ENCODE data around the gene ADAMTS16. TPM values are rescaled to one million over a fixed set of nuclear protein-coding genes. Genes with fewer than 3 reads are reported as not detected.

Gene ADAMTS16
- polyA plus RNA-seq, 1 donor = 1.2 TPM

DNA sequence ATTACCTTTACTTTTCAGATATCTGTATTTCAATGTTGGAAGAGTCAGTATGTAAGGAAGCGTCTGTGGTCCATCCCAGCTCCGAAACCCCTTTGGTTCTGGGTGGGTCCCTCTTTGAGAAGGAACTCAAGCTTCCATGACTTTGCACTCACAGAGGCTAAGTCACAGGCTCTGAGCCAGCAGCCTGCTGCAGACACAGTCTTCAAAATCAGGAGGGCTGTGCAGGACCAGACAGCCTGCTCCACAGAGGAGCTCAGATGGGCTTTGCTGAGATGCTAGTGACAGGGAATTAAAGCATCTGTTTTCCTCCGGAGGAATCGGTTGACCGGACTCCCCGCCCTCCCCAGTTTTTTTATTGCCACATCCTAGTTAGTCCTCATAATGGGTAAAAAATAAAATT, 155.9 kb downstream of the ADAMTS16 start:
- H3K4me3 ChIP-seq (ENCODE audit: low read length) = no peak overlapping the region
- H3K36me3 ChIP-seq (ENCODE audit: control insufficient read depth, insufficient read depth, low read length) = no peaks in the 10 kb centered on the region
- no peaks in the 10 kb centered on the region for H3K27me3 ChIP-seq (ENCODE audit: control insufficient read depth, insufficient read depth, low read length)
- no peak overlapping the region for H3K27ac ChIP-seq (ENCODE audit: low read length)
- peaks cover 17% of the 10 kb centered on the region for H3K4me1 ChIP-seq (ENCODE audit: control insufficient read depth, insufficient read depth, low read length)
- DNase-seq = no peak
- no peaks in the 10 kb centered on the region for H3K9me3 ChIP-seq (ENCODE audit: control insufficient read depth, low read depth, low read length)
- WGBS (ENCODE audit: insufficient coverage, low lambda C conversion rate) = no CpG with 5 or more reads among the region's 6 CpGs

DNA sequence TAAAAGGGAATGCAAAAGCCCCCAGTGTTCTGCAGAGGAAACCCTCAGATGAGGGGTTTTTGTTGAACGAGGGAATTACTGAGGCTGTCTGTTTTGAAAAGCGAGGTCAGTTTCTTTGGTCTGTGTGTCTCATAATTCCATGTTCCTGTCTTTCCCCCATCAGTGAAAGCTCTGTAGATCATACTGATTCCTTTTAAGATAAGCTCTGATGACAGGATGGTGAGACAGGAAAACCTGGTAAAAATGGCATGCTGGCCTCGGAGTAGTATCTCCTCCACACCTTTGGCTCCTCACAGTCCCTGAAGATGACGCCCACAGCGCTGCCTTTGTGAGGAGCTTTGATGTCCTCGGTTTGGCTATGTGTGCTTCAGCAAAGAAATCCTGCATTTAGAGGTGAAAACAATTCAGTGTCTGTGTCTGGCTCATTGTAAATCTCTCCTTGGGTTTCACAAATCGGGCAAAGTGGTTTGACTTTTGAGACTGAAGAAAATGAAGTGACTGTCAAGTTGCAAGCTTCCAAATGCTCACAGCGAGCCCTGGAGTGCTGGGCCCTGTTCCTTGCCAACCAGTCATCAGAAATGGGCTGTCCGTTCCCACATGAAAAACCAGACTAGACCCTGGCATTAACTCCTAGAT, 157.4 kb downstream of the ADAMTS16 start:
- 100% methylated on average over 1 of the region's 9 CpGs for WGBS (ENCODE audit: insufficient coverage, low lambda C conversion rate)
- Histone ChIP-seq H3K4me1 (ENCODE audit: control insufficient read depth, insufficient read depth, low read length) (peaks cover 17% of the 10 kb centered on the region), H3K27me3 (ENCODE audit: control insufficient read depth, insufficient read depth, low read length) (no peaks in the 10 kb centered on the region), H3K27ac (ENCODE audit: low read length) (peak overlapping the region; percentile 28), H3K4me3 (ENCODE audit: low read length) (no peak overlapping the region), H3K9me3 (ENCODE audit: control insufficient read depth, low read depth, low read length) (no peaks in the 10 kb centered on the region), H3K36me3 (ENCODE audit: control insufficient read depth, insufficient read depth, low read length) (no peaks in the 10 kb centered on the region)
- DNase-seq = no peak

DNA sequence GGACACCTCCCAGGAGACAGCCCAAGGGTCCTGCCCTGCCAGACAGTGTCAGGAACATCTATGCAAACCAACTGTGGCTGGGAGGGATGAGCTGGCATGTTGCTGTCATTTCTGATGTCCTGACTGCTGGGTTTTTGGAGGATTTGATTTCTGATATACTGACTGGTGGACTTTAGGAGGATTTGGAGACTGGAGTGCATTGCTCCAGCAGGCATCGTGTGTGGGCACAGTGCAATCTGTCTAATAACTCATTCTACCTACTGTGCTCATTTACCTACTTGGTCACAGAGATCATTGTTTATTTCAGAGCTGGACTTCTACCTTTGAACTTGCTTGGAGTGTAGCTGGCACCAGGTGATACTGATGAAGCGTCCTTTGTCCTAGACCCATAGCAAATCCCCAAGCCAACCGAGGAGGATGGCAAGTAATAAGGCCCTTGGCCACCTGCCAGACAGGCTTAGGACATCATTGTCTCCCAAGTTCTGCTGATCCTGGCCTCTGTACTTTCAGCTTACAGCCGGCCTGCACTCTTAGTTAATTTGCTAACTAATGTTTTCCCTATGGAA, 158.0 kb downstream of the ADAMTS16 start:
- DNase-seq = peak; percentile 82 to 94
- peak overlapping the region; percentile 28 for H3K27ac ChIP-seq (ENCODE audit: low read length)
- no peaks in the 10 kb centered on the region for H3K36me3 ChIP-seq (ENCODE audit: control insufficient read depth, insufficient read depth, low read length)
- no peaks in the 10 kb centered on the region for H3K27me3 ChIP-seq (ENCODE audit: control insufficient read depth, insufficient read depth, low read length)
- 36% methylated on average over 2 of the region's 4 CpGs for WGBS (ENCODE audit: insufficient coverage, low lambda C conversion rate)
- H3K9me3 ChIP-seq (ENCODE audit: control insufficient read depth, low read depth, low read length) = peaks cover 3% of the 10 kb centered on the region
- no peak overlapping the region for H3K4me3 ChIP-seq (ENCODE audit: low read length)
- peaks cover 17% of the 10 kb centered on the region for H3K4me1 ChIP-seq (ENCODE audit: control insufficient read depth, insufficient read depth, low read length)

DNA sequence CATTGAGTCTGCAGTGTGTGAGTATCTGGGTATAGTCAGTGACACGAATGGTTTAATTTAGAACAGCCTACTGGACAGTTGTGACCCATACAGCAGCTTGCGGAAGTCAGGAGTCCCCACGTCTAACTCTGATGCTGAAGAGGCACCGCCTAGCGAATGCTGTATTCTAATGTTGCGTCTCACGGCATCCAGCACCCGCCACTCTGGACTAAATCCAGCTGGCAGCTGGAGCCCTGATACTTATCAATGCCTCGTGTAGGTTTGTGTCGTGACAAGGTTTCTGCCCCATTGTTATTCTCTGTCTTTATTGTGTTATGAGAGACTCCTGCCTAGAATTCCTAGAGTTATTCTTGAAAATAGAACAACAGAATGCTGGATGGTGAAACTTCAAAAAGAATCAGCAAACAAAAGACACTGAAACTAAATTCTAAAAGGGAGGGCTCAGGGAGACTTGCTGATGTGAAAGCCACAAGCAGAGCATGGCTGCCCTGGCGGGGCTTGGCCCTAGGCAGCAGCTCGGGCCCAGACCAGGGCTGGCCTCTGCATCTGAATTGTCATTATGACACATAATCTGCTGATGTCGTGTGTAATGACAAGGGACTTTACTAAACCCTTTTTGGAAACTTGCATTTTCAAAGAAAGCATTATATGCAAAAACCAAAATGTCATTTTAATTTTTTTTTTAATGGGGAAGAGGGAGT, 158.9 kb downstream of the ADAMTS16 start:
- no peaks in the 10 kb centered on the region for H3K27me3 ChIP-seq (ENCODE audit: control insufficient read depth, insufficient read depth, low read length)

DNA sequence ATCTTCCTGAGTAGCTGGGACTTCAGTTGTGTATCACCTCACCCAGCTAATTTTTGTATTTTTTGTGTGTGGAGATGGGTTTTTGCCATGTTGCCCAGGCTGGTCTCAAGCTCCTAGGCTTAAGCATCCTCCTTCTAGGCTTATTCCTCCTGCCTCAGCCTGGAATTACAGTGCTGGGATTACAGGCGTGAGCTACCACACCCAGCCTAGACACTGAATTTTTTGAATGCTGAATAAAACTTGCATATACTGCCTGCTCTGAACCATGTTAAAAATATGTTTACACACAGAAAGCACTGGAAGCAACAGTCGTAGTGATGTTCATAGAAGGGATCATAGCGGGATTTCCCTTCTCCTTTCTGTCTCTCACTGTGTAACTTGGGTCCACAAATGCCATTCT, 161.0 kb downstream of the ADAMTS16 start:
- Histone ChIP-seq H3K27ac (ENCODE audit: low read length) (no peak overlapping the region), H3K36me3 (ENCODE audit: control insufficient read depth, insufficient read depth, low read length) (no peaks in the 10 kb centered on the region), H3K4me1 (ENCODE audit: control insufficient read depth, insufficient read depth, low read length) (peaks cover 17% of the 10 kb centered on the region), H3K4me3 (ENCODE audit: low read length) (no peak overlapping the region), H3K27me3 (ENCODE audit: control insufficient read depth, insufficient read depth, low read length) (no peaks in the 10 kb centered on the region), H3K9me3 (ENCODE audit: control insufficient read depth, low read depth, low read length) (peaks cover 8% of the 10 kb centered on the region)
- WGBS (ENCODE audit: insufficient coverage, low lambda C conversion rate) = 100% methylated on average over 1 of the region's 3 CpGs
- DNase-seq = no peak

More for the DNA sequence above, 158.9 kb downstream of the ADAMTS16 start:
- peaks cover 17% of the 10 kb centered on the region for H3K4me1 ChIP-seq (ENCODE audit: control insufficient read depth, insufficient read depth, low read length)
- H3K9me3 ChIP-seq (ENCODE audit: control insufficient read depth, low read depth, low read length) = peaks cover 8% of the 10 kb centered on the region
- no peaks in the 10 kb centered on the region for H3K36me3 ChIP-seq (ENCODE audit: control insufficient read depth, insufficient read depth, low read length)
- no CpG with 5 or more reads among the region's 13 CpGs for WGBS (ENCODE audit: insufficient coverage, low lambda C conversion rate)
- no peak for DNase-seq
- H3K27ac ChIP-seq (ENCODE audit: low read length) = peak overlapping the region; percentile 16
- no peak overlapping the region for H3K4me3 ChIP-seq (ENCODE audit: low read length)

DNA sequence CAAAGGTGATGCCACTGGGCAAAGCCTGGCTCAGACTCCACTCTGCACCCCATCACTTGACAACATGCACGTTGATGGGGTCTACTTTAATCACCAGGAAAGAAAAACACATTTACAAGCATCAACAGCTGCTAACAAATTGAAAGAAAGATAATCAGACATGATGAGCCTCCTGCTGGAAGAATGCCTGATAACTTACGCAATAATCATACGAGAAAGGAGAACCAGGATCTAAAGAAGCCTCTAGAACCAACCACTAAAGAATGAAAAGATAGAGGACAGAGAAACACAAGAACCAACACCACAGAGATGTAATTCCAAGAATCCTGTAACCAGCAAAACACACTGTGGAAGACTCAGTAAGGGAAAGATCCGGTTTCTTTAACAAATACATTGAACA, 162.1 kb downstream of the ADAMTS16 start:
- H3K36me3 ChIP-seq (ENCODE audit: control insufficient read depth, insufficient read depth, low read length) = no peaks in the 10 kb centered on the region
- no peak for DNase-seq
- H3K4me3 ChIP-seq (ENCODE audit: low read length) = no peak overlapping the region
- 86% methylated on average over 2 of the region's 4 CpGs for WGBS (ENCODE audit: insufficient coverage, low lambda C conversion rate)
- H3K9me3 ChIP-seq (ENCODE audit: control insufficient read depth, low read depth, low read length) = peaks cover 8% of the 10 kb centered on the region
- H3K27me3 ChIP-seq (ENCODE audit: control insufficient read depth, insufficient read depth, low read length) = no peaks in the 10 kb centered on the region
- no peak overlapping the region for H3K27ac ChIP-seq (ENCODE audit: low read length)
- H3K4me1 ChIP-seq (ENCODE audit: control insufficient read depth, insufficient read depth, low read length) = peaks cover 17% of the 10 kb centered on the region

DNA sequence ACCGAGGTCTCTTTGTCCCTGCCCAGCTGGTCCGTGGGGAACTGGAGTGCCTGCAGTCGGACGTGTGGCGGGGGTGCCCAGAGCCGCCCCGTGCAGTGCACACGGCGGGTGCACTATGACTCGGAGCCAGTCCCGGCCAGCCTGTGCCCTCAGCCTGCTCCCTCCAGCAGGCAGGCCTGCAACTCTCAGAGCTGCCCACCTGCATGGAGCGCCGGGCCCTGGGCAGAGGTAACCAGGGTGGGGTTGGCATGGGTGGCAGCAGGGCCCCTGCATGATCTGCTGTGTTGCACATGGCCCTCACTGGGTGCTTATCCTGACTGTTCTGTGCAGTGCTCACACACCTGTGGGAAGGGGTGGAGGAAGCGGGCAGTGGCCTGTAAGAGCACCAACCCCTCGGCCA, 163.1 kb downstream of the ADAMTS16 start:
- no peak for DNase-seq
- H3K4me3 ChIP-seq (ENCODE audit: low read length) = no peak overlapping the region
- H3K4me1 ChIP-seq (ENCODE audit: control insufficient read depth, insufficient read depth, low read length) = peaks cover 12% of the 10 kb centered on the region
- WGBS (ENCODE audit: insufficient coverage, low lambda C conversion rate) = no CpG with 5 or more reads among the region's 15 CpGs
- no peaks in the 10 kb centered on the region for H3K36me3 ChIP-seq (ENCODE audit: control insufficient read depth, insufficient read depth, low read length)
- no peak overlapping the region for H3K27ac ChIP-seq (ENCODE audit: low read length)
- no peaks in the 10 kb centered on the region for H3K27me3 ChIP-seq (ENCODE audit: control insufficient read depth, insufficient read depth, low read length)
- H3K9me3 ChIP-seq (ENCODE audit: control insufficient read depth, low read depth, low read length) = peaks cover 8% of the 10 kb centered on the region

DNA sequence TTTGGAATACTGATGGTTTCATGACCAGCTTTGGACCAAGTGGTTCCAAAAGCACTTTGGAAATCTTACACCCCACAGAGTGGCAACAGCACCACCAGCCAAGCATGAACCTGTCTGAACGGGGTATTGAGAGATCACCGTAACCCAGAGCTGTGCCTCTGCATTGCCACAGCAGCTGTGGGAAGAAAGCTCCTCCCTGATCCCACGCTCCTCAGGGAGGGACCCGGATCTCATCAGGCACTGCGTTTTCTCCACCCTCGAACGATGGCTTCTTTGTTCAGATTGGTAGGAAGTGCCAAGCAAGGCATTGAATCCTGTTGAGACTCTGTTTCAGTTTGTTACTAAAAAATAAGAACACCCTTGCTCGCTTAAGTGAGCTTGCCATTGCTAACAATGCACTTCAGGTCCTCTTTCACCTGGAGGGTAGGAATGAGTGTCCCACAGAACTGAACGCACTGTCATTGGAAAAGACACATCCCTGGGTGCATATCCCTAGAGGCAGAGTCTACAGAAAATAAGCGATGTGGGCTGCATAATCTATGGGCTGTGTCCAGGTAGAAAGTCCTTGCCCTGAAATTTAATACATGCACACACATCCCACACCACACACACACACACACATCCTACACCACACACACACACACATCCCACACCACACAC, 164.4 kb downstream of the ADAMTS16 start:
- Histone ChIP-seq H3K9me3 (ENCODE audit: control insufficient read depth, low read depth, low read length) (peaks cover 8% of the 10 kb centered on the region), H3K27ac (ENCODE audit: low read length) (no peak overlapping the region), H3K4me1 (ENCODE audit: control insufficient read depth, insufficient read depth, low read length) (peaks cover under 1% of the 10 kb centered on the region), H3K4me3 (ENCODE audit: low read length) (no peak overlapping the region), H3K27me3 (ENCODE audit: control insufficient read depth, insufficient read depth, low read length) (no peaks in the 10 kb centered on the region), H3K36me3 (ENCODE audit: control insufficient read depth, insufficient read depth, low read length) (no peaks in the 10 kb centered on the region)
- 70% methylated on average over 3 of the region's 10 CpGs for WGBS (ENCODE audit: insufficient coverage, low lambda C conversion rate)
- DNase-seq = no peak

DNA sequence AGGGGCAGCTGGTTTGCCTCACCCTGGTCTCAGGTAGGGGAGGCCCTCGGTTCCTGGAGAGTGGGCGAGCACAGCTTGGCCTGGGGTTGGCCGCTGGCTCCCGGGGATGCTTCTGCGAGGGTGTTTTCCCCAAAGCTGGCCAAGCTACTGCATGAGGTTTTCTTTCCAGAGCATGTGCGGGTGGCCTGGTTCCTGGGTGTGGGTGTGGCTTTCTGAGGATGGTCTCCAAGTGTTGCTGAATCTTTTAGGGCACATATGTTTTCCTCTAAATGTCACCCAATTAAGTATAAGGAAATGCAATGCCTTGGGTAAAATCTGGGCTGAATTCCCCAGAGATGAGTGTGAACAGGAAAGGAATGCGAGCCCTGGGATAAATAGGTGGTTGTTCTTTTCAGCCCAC, 166.6 kb downstream of the ADAMTS16 start:
- Histone ChIP-seq H3K36me3 (ENCODE audit: control insufficient read depth, insufficient read depth, low read length) (no peaks in the 10 kb centered on the region), H3K9me3 (ENCODE audit: control insufficient read depth, low read depth, low read length) (peaks cover 8% of the 10 kb centered on the region), H3K27me3 (ENCODE audit: control insufficient read depth, insufficient read depth, low read length) (no peaks in the 10 kb centered on the region), H3K4me1 (ENCODE audit: control insufficient read depth, insufficient read depth, low read length) (no peaks in the 10 kb centered on the region), H3K4me3 (ENCODE audit: low read length) (no peak overlapping the region), H3K27ac (ENCODE audit: low read length) (no peak overlapping the region)
- no peak for DNase-seq
- WGBS (ENCODE audit: insufficient coverage, low lambda C conversion rate) = no CpG with 5 or more reads among the region's 7 CpGs

DNA sequence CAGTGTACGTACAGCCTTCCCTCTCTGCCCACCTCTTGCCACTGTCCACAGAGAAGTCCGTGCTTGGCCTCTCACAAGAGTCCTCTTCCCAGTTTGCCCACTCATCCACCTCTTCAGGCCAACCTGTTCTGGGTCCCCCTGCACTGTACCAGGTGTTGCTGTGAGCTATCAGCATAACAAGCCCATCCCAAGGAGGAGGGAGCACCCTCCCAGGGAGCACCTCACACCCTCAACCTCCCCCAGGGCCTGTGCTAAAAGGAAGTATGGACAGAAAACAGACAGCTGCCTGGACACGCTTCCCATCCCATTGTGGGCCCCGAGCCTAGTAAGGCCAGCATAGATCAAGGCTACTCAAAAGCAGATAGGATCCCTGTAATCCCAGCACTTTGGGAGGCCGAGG, 168.2 kb downstream of the ADAMTS16 start:
- Histone ChIP-seq H3K36me3 (ENCODE audit: control insufficient read depth, insufficient read depth, low read length) (no peaks in the 10 kb centered on the region), H3K4me3 (ENCODE audit: low read length) (no peak overlapping the region)
- no CpG with 5 or more reads among the region's 5 CpGs for WGBS (ENCODE audit: insufficient coverage, low lambda C conversion rate)

More for the DNA sequence above, 168.2 kb downstream of the ADAMTS16 start:
- H3K27ac ChIP-seq (ENCODE audit: low read length) = no peak overlapping the region
- peaks cover 3% of the 10 kb centered on the region for H3K9me3 ChIP-seq (ENCODE audit: control insufficient read depth, low read depth, low read length)
- peaks cover 4% of the 10 kb centered on the region for H3K4me1 ChIP-seq (ENCODE audit: control insufficient read depth, insufficient read depth, low read length)
- no peak for DNase-seq
- no peaks in the 10 kb centered on the region for H3K27me3 ChIP-seq (ENCODE audit: control insufficient read depth, insufficient read depth, low read length)
